CD4-positive, alpha-beta memory T cell (primary cell): ENCODE results near the gene SOHLH1. TPM values are rescaled to one million over a fixed set of nuclear protein-coding genes. Genes with fewer than 3 reads are reported as not detected.
"Not testable (repeated sequence)": the region's sequence is repeated elsewhere in the genome, so short reads cannot be mapped to it uniquely, and the experiment has no call there.

Source experiments
- CTCF ChIA-PET: fragments of 350-600 bp; sonication (Branson Sonifier 250); formaldehyde crosslinking; loops from one replicate; lab custom pipeline; 2021; ENCODE audit warnings: inconsistent platforms; ENCODE audit not compliant: partially characterized antibody; lab: Charles Lee
- POLR2A ChIA-PET: fragments of 350-600 bp; sonication (Branson Sonifier 250); formaldehyde crosslinking; loops from one replicate; lab custom pipeline; 2021; ENCODE audit not compliant: partially characterized antibody; lab: Charles Lee
- DNase-seq, 5 donors: peaks; one replicate each; pipeline versions ENCODE4 v3.0.0 to v3.0.0-alpha.2; 2020 to 2022; ENCODE audit warnings: mixed read lengths in 1 of 5
- H3K27ac ChIP-seq: one replicate; pipeline ENCODE4 v1.7.0; 2013; ENCODE audit warnings: low read depth, low read length
- H3K27me3 ChIP-seq: 2 replicates; pipeline ENCODE4 v1.7.0; 2013; ENCODE audit warnings: mild to moderate bottlenecking, low read length, moderate library complexity; ENCODE audit not compliant: insufficient read depth
- H3K36me3 ChIP-seq: 2 replicates; pipeline ENCODE4 v1.7.0; 2013; ENCODE audit warnings: mild to moderate bottlenecking, low read length, moderate library complexity; ENCODE audit not compliant: insufficient read depth
- H3K4me1 ChIP-seq: 2 replicates; pipeline ENCODE4 v1.7.0; 2013; ENCODE audit warnings: mild to moderate bottlenecking, low read length, moderate library complexity; ENCODE audit not compliant: insufficient read depth
- H3K4me3 ChIP-seq, 2 donors: one replicate each; pipeline ENCODE4 v1.7.0; 2013; ENCODE audit warnings: low read length in 2 of 2, mild to moderate bottlenecking in 1 of 2
- H3K9me3 ChIP-seq, 2 donors: one replicate each; pipeline ENCODE4 v1.7.0; 2013; ENCODE audit warnings: low read length in 2 of 2, control low read depth in 1 of 2; ENCODE audit not compliant: control insufficient read depth in 1 of 2
- H3K27ac Mint-ChIP-seq, 7 donors: one replicate each; pipeline ENCODE4 v1.8.0; 2020 to 2021; ENCODE audit warnings: mixed read lengths in 7 of 7, mild to moderate bottlenecking in 6 of 7, inconsistent platforms in 3 of 7, moderate library complexity in 3 of 7
- H3K27me3 Mint-ChIP-seq, 2 donors: one replicate each; pipeline ENCODE4 v1.8.0; 2020 to 2021; ENCODE audit warnings: mixed read lengths in 2 of 2
- H3K36me3 Mint-ChIP-seq, 2 donors: one replicate each; pipeline ENCODE4 v1.8.0; 2020 to 2021; ENCODE audit warnings: mixed read lengths in 2 of 2, inconsistent platforms in 1 of 2, mild to moderate bottlenecking in 1 of 2
- H3K4me1 Mint-ChIP-seq, 4 donors: one replicate each; pipeline ENCODE4 v1.8.0; 2020 to 2021; ENCODE audit warnings: mixed read lengths in 4 of 4, mild to moderate bottlenecking in 1 of 4
- H3K4me3 Mint-ChIP-seq, 8 donors: one replicate each; pipeline ENCODE4 v1.8.0; 2020 to 2021; ENCODE audit warnings: mixed read lengths in 8 of 8, mild to moderate bottlenecking in 7 of 8, moderate library complexity in 6 of 8, inconsistent platforms in 3 of 8
- H3K9me3 Mint-ChIP-seq, 8 donors: one replicate each; pipeline ENCODE4 v1.8.0; 2020 to 2021; ENCODE audit warnings: mixed read lengths in 8 of 8, mild to moderate bottlenecking in 5 of 8, inconsistent platforms in 3 of 8, moderate library complexity in 1 of 8
- intact Hi-C: fragments of 100-400 bp; cut with micrococcal nuclease; formaldehyde crosslinking; loops from one replicate; pipeline ENCODE4 v1.15.1; 2023
- polyA plus RNA-seq, 2 donors: library from polyadenylated mRNA; unstranded; fragments of 300-500 nt; fragmentation: Illumina TruSeq; gene quantifications; one replicate each; pipeline ENCODE4 v1.2.3, GENCODE V29; 2021
- total RNA-seq, 2 experiments: library from RNA; stranded (reverse); gene quantifications; one replicate each; pipeline ENCODE4 v1.2.3, GENCODE V29; 2021

Gene SOHLH1
- total and polyA plus RNA-seq, 4 experiments from 2014 or later, result not detected

DNA sequence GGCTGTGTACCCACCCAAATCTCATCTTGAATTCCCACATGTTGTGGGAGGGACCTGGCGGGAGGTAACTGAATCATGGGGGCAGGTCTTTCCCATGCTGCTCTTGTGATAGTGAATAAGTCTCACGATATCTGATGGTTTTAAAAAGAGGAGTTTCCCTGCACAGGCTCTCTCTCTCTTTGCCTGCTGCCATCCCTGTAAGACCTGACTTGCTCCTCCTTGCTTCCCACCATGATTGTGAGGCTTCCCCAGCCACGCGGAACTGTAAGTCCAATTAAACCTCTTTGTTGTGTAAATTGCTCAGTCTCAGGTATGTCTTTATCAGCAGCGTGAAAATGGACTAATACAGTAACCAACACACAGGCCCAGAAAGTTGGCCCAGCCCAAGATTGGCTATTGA is 30.3 kb downstream of the SOHLH1 start:
- CTCF ChIA-PET, H3K27ac Mint-ChIP-seq, H3K4me3 Mint-ChIP-seq, H3K27me3 Mint-ChIP-seq, H3K36me3 Mint-ChIP-seq, H3K27me3 ChIP-seq, H3K27ac ChIP-seq, H3K4me1 ChIP-seq, intact Hi-C loops, H3K9me3 ChIP-seq, DNase-seq, H3K4me1 Mint-ChIP-seq, H3K36me3 ChIP-seq, POLR2A ChIA-PET, H3K4me3 ChIP-seq, H3K9me3 Mint-ChIP-seq: not testable (repeated sequence)

DNA sequence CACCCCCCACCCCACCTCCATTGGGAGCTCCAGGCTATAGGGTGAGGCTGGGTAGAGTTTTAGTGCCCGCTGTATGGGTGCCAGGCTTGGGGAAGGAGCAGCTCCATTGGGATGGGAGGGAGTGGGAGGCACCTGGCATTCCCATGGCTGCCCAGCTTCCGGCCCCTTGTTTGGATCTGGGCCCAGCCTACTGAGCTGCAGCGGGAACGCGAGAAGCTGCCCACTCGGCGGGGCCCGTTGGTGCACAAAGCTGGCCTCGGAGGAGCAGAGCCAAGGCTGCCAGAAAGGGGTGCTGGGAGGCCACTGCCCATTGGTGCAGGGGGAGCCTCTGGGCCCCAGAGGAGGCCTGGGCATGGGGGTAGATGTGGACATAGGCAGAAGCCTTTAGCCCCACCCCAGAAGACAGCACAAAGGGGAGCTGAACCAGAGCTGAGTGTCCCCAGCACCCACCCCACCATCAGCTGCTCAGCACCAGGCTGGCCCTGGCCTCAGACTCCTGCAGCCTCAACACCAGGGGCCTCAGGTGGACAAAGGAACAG is 31.7 kb downstream of the SOHLH1 start:
- Mint-ChIP-seq H3K4me1 (peaks cover 0 to 1% (median 0%) of the 10 kb centered on the region in 4 donors), H3K27me3 (no peaks in the 10 kb centered on the region), H3K4me3 (no peak overlapping the region), H3K36me3 (no peaks in the 10 kb centered on the region), H3K27ac (no peak overlapping the region), H3K9me3 (peaks cover 0 to 3% (median 0%) of the 10 kb centered on the region in 8 donors)
- H3K4me1 ChIP-seq, result no peaks in the 10 kb centered on the region
- no peaks in the 10 kb centered on the region for H3K36me3 ChIP-seq
- CTCF ChIA-PET, result no interaction called here
- no peaks in the 10 kb centered on the region for H3K9me3 ChIP-seq
- intact Hi-C loops, result no loop called here
- H3K27me3 ChIP-seq, result no peaks in the 10 kb centered on the region
- no peak for DNase-seq
- H3K27ac ChIP-seq, result no peak overlapping the region
- no peak overlapping the region for H3K4me3 ChIP-seq
- POLR2A ChIA-PET, result no interaction called here

DNA sequence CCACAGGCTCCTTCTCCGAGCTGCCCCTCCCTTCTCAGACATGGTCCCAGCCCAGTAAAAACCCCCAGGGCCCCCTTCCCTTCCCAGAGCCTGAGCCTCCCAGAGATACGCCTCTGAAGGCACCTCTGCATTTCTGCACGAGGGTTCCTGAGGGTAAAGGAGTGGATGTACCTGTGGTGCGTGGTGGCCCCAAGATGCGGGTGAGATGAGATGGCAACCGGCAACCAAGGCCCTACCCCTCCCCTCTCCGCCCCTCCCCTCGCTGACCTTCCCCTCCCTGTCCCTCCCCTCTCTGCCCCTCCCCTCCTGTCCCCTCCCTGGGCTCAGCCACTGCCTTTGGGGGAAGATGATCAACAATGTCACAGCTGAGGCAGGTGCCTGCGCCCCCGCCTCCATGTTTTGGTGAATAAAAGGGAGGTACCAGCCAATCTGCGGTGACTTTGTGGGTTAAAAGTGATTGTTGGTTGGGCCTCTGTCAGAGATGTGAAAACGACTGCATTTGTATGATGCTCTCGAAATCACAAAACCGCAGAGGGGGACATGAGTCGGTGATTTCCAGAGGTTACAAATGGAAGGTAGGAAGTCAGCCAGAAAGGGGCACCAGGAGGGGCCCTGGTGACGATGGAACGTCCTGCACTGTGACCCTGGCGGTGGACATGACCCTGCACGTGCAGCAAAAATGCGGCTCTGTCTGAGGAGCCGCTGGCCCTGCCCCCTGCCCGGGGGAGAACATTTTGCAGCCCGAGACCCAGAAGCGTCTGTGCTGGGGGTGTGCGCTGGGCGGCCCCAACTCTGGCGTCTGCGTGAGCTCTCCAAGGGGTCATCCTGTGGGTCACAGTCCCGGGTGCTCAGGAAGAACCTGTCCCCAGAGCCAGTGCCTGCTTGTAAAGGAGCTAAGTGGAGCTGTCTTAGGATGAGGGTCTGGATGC is 32.5 kb downstream of the SOHLH1 start:
- POLR2A ChIA-PET, result no interaction called here
- no peaks in the 10 kb centered on the region for H3K9me3 ChIP-seq
- Mint-ChIP-seq H3K27ac (no peak overlapping the region), H3K4me1 (peaks cover 0 to 1% (median 0%) of the 10 kb centered on the region in 4 donors), H3K36me3 (no peaks in the 10 kb centered on the region), H3K27me3 (no peaks in the 10 kb centered on the region), H3K9me3 (peaks cover 0 to 3% (median 0%) of the 10 kb centered on the region in 8 donors), H3K4me3 (no peak overlapping the region)
- H3K36me3 ChIP-seq, result no peaks in the 10 kb centered on the region
- DNase-seq, result no peak
- CTCF ChIA-PET, result no interaction called here
- H3K4me3 ChIP-seq, result no peak overlapping the region
- no peak overlapping the region for H3K27ac ChIP-seq
- intact Hi-C loops, result no loop called here
- H3K27me3 ChIP-seq, result no peaks in the 10 kb centered on the region
- H3K4me1 ChIP-seq, result no peaks in the 10 kb centered on the region

DNA sequence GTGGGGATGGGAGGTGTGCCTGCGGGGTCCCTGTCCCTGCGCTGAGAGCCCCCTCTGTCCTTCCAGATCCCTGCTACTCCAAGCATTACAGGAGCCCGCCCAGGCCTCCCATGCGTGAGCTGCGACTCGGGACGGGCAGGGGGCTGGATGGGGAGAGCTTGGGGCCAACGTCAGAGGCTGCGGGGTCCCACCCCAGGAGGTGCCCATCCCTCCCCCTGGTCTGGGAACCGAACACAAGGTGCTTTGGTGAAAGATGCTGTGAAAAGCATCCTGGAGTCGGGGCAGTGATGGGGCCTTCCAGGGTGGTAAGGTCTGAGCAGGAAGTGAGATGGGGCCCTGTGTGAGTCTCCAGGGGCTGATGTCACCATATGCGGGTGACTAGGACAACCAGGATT is 33.5 kb downstream of the SOHLH1 start:
- H3K4me1 Mint-ChIP-seq, result peaks cover 0 to 1% (median 0%) of the 10 kb centered on the region in 4 donors
- ChIA-PET POLR2A (no interaction called here), CTCF (no interaction called here)
- no peak overlapping the region for H3K27ac Mint-ChIP-seq
- H3K36me3 ChIP-seq, result no peaks in the 10 kb centered on the region
- H3K4me3 Mint-ChIP-seq, result no peak overlapping the region
- no peaks in the 10 kb centered on the region for H3K27me3 Mint-ChIP-seq
- H3K9me3 Mint-ChIP-seq, result peaks cover 0 to 3% (median 0%) of the 10 kb centered on the region in 8 donors
- no peak overlapping the region for H3K4me3 ChIP-seq
- H3K36me3 Mint-ChIP-seq, result no peaks in the 10 kb centered on the region
- H3K27me3 ChIP-seq, result no peaks in the 10 kb centered on the region
- intact Hi-C loops, result no loop called here
- H3K27ac ChIP-seq, result no peak overlapping the region
- DNase-seq, result no peak
- no peaks in the 10 kb centered on the region for H3K9me3 ChIP-seq
- no peaks in the 10 kb centered on the region for H3K4me1 ChIP-seq

DNA sequence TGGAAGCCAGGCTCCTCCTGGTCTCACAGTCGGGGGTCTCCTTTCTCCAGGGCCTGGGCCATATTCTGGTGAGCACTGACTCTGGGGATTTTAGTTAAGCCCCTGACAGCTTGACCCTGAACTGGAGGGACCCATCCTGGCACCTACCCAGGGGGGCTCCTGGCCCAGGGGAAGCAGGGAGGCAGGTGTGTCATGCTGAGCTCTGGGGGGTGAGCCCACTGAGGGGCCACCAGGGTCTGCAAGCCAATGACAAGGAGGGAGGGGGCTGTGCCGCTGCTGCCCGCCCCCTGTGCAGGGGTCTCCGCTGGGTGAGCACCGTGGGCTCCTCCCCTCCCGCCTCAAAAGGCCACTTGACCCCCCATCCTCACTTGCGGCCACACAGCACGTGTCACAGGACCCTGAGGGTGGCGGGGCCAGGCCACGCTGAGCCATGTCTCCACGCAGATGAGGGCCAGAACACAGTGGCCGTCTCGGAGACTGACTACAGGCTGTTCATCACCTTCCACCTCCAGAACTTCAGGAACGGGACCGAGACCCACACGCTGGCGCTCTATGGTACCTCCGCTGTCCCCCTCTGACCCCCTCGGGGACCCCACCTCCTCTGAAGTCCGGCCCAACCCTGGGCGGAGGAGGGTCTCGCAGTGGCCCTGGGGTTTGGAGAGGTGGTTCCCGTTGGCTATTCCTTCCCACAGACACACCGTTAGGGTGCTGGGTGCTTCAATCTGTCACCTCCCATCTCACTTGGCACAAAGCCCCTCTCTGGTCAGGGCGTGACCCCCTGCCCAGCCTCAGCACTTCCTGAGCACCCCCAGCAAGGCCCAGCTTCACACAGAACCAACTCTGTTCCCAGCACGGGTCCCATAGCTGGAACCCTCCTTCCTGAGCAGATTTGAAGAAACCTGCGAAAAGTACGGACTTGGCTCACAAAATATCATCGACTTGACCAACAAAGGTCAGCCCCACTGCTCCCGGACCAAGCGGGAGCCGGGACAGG is 34.2 kb downstream of the SOHLH1 start:
- ChIA-PET POLR2A (no interaction called here), CTCF (no interaction called here)
- H3K36me3 ChIP-seq, result no peaks in the 10 kb centered on the region
- Mint-ChIP-seq H3K27ac (no peak overlapping the region), H3K4me1 (peaks cover 0 to 1% (median 0%) of the 10 kb centered on the region in 4 donors), H3K9me3 (peaks cover 0 to 3% (median 0%) of the 10 kb centered on the region in 8 donors), H3K4me3 (no peak overlapping the region), H3K27me3 (no peaks in the 10 kb centered on the region), H3K36me3 (no peaks in the 10 kb centered on the region)
- H3K27me3 ChIP-seq, result no peaks in the 10 kb centered on the region
- intact Hi-C loops, result no loop called here
- no peaks in the 10 kb centered on the region for H3K4me1 ChIP-seq
- no peak overlapping the region for H3K4me3 ChIP-seq
- DNase-seq, result no peak
- H3K27ac ChIP-seq, result no peak overlapping the region
- no peaks in the 10 kb centered on the region for H3K9me3 ChIP-seq

DNA sequence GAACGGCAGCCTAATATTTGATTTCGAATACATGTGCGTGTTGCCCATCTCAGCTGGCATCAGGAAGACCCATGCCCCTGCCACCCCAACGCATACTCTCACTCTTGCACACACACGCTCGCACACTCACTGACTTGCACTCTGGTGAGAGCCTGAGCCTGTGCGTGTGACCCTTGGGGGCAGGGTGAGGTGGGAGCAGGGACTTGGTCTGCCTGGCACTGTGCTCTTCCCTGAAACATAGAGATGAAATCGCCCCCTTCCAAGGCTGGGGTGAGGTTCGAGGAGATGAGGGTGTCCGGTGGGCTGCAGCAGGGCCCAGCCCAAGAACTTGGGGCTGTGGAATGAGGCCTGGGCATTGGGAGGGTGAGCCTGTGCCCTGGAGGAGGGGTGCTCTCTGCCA is 35.0 kb downstream of the SOHLH1 start:
- Mint-ChIP-seq H3K4me1 (peaks cover 0 to 1% (median 0%) of the 10 kb centered on the region in 4 donors), H3K4me3 (no peak overlapping the region), H3K27ac (no peak overlapping the region), H3K36me3 (no peaks in the 10 kb centered on the region), H3K9me3 (peaks cover 0 to 2% (median 0%) of the 10 kb centered on the region in 8 donors), H3K27me3 (no peaks in the 10 kb centered on the region)
- no peaks in the 10 kb centered on the region for H3K36me3 ChIP-seq
- DNase-seq, result no peak
- no peaks in the 10 kb centered on the region for H3K27me3 ChIP-seq
- POLR2A ChIA-PET, result no interaction called here
- H3K9me3 ChIP-seq, result no peaks in the 10 kb centered on the region
- H3K4me3 ChIP-seq, result no peak overlapping the region
- H3K27ac ChIP-seq, result no peak overlapping the region
- CTCF ChIA-PET, result no interaction called here
- H3K4me1 ChIP-seq, result no peaks in the 10 kb centered on the region
- intact Hi-C loops, result no loop called here

DNA sequence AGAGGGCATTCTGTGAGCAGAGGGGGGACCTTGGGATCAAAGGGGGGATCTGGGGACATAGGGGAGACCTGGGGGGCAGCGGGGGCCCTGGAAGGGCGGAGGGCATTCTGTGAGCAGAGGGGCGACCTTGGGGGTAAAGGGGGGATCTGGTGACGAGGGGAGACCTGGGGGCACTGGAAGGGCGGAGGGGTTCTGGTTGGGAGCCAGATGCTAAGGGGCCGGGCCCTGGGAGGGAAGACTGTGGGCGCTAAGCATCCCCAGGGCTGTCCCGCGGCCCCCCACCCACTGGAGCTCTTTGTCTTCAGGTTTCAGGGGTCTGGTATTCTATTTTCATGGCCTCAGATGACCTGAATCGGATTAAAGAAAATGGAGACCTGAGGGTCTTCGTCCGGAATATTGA is 35.4 kb downstream of the SOHLH1 start:
- H3K36me3 ChIP-seq, result no peaks in the 10 kb centered on the region

More for the DNA sequence above, 35.4 kb downstream of the SOHLH1 start:
- H3K9me3 Mint-ChIP-seq, result peaks cover 0 to 2% (median 0%) of the 10 kb centered on the region in 8 donors
- no peak overlapping the region for H3K27ac Mint-ChIP-seq
- no peak overlapping the region for H3K4me3 Mint-ChIP-seq
- H3K27me3 Mint-ChIP-seq, result no peaks in the 10 kb centered on the region
- intact Hi-C loops, result no loop called here
- no peaks in the 10 kb centered on the region for H3K36me3 Mint-ChIP-seq
- ChIA-PET CTCF (no interaction called here), POLR2A (no interaction called here)
- Histone ChIP-seq H3K9me3 (no peaks in the 10 kb centered on the region), H3K4me1 (no peaks in the 10 kb centered on the region), H3K4me3 (no peak overlapping the region), H3K27me3 (no peaks in the 10 kb centered on the region), H3K27ac (no peak overlapping the region)
- H3K4me1 Mint-ChIP-seq, result no peaks in the 10 kb centered on the region
- DNase-seq, result no peak
